Mammary epithelial cell (primary cell): Measurements from ENCODE around the gene GPR63.

Source experiments
- CTCF ChIP-seq, 2 donors: IDR thresholded peaks in 1 of 2; conservative IDR thresholded peaks in 1 of 2; 2 replicates each; pipeline ENCODE4 v1.5.1; 2011 to 2012; ENCODE audit warnings: inconsistent platforms in 2 of 2, low read length in 2 of 2, mild to moderate bottlenecking in 2 of 2, control low read depth in 1 of 2, low read depth in 1 of 2; ENCODE audit not compliant: insufficient read depth in 1 of 2; ENCODE audit errors: extremely low read depth in 1 of 2
- EZH2 ChIP-seq: IDR thresholded peaks from 2 replicates; pipeline ENCODE4 v1.6.1; 2012; ENCODE audit warnings: low read length, inconsistent platforms, borderline replicate concordance

GRCh38 chr6:96852605-96853004 lies 15.3 kb upstream of the GPR63 start:
- TF ChIP-seq CTCF (conservative IDR thresholded peaks at IDR 0.05 in 1 of 2, IDR thresholded peaks at IDR 0.05 in 1 of 2; ENCODE audit: extremely low read depth in 1 of 2, insufficient read depth in 1 of 2, low read depth in 1 of 2, low read length in 2 of 2) (no peak), EZH2 (no peak)
